ENCODE measurements around the gene TAX1BP3.

Gene TAX1BP3

DNA sequence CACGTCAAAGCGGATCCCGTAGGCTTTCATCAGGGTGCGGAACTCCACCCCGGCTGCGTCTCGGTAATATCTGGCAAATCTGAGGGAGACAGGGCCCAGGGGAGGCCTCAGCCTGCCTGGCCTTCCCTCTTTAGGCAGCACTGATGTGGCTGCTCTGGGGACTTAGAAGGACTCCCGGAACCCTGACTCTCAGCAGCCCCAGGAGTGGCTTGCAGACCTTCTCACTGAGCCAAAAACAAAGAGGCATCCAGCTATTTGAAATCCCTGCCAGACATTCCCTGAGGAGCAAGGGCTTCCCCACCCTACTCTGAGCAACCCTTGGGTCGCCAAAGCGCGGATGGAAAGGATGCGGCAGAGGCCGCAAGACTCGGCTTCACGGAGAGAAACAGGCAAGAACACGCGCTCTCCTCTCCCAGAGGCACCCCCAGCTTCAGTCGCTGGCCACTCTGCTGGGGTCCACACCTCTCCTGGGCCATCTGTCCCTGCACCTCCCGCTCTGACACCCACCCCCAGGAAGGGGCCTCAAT lies 19.7 kb upstream of the TAX1BP3 start:
- no peak for DNase-seq

DNA sequence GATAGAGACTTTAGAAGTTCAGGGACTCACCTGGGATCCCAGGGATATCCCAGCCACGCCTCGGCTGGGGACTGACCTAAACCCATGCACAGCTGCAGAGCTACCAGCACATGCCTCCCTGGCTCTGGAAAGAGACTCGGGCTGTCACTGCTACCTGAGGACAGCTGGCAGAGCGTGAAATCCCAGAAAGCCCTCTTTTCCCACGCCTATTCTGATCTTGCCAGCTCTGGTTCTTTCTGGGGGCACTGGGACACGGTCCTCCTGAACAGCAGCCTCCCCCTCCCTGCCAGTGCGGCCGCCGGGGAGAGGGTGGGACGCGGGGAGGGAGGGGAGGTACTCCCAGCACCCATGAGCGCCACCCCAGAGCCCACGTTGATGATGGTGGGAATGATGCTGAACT lies 16.8 kb upstream of the TAX1BP3 start:
- no peak for DNase-seq

DNA sequence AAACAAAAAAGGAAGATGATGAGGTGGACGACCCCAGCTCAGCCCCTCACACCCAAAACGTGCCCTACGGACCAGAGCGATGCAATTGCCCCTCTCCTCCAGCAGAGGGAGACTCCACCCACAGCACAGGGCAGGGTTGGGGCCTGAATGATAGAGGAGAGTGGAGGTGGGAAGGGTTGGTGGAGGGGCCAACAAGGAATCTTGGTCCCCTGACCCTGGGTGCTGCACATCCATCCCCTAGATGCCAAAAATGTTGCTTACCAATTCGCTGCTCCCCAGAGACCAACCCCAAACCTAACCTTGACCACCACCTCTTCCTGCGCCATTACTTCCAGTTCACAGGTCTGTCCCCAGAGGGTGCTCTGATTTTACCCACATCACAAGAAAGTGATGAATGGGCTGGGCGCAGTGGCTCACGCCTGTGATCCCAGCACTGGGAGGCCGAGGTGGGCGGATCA lies 14.7 kb upstream of the TAX1BP3 start:
- DNase-seq, result peak; percentile 22

DNA sequence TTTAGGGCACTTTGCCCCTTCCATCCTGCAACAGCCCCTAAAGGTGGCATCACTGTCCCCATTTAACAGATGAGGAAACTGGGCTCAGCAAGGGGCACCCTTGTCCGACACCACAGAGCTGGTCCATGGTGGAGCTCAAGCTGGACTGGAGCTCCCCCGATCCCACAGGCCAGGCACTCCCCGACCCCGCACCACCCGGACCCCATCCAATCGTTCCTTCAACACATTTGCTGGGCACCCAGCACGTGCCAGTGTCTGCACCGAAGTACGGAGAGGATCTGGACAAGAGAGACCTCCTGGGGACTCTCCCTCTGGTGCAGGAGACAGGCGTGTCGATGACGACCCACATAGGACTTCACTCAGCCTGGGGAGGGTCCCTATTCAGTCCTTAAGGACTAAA lies 13.7 kb upstream of the TAX1BP3 start:
- DNase-seq, result no peak

DNA sequence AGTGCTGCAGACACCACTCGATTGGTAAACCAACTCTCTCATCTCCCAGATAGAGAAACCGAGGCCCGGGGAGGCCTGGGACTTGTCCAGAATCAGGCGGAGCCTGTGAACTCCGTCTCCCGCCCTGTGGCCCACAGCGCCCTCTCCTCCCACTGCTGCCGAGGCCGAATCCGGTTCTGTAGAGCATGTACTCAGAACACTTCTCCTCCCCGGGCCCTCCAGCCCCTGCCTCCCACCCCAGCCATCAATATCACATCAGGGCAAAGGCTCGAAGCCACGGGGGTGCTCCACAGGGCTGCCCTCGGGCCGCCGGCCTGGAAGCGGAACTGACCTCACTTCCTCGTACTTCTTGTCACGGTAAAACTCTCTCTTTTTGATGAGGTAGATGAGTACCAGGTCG lies 13.2 kb upstream of the TAX1BP3 start:
- DNase-seq, result no peak

DNA sequence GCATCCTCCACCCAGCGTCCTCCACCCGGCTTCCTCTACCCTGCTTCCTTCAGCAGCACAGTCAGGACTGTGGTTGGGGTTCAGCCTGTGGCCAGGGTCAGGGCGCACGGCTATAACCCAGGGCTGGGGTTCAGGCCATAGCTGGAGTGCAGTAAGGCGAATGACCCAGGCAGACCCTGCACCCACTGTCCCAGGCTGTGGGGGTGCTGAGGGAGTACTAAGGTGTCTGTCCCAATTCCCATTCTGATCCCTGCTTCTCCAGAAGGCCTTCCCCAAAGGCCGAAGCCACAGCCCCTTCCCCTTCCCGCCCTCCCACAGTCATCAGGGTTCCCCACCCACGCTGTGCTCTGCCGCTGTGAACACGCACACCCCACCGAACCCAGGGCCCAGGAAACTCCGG lies 12.7 kb upstream of the TAX1BP3 start:
- no peak for DNase-seq

DNA sequence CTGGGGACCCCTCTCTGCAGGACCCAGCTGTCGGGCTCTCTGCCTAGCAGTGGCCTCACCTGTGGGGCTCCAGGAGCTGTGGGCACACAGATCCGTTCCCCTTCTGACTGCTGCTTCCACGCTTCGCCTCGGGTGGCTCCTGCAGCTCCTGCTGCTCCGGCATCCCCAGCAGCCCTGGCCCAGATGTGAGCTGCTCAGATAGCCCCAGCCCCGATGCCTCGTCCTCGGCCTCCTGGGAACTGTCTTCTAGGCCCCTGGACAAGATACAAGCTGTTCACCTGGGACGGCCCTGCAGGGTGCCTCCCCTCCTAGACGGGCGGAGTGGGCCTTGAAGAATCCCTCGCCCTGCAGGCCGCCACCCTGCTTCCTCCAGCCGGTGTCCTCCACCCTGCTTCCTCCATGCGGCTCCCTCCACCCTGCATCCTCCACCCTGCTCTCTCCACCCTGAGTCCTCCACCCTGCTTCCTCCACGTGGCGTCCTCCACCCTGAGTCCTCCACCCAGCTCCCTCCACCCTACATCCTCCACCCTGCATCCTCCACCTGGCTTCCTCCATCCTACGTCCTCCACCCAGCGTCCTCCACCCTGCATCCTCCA lies 11.3 kb upstream of the TAX1BP3 start:
- no peak for DNase-seq

DNA sequence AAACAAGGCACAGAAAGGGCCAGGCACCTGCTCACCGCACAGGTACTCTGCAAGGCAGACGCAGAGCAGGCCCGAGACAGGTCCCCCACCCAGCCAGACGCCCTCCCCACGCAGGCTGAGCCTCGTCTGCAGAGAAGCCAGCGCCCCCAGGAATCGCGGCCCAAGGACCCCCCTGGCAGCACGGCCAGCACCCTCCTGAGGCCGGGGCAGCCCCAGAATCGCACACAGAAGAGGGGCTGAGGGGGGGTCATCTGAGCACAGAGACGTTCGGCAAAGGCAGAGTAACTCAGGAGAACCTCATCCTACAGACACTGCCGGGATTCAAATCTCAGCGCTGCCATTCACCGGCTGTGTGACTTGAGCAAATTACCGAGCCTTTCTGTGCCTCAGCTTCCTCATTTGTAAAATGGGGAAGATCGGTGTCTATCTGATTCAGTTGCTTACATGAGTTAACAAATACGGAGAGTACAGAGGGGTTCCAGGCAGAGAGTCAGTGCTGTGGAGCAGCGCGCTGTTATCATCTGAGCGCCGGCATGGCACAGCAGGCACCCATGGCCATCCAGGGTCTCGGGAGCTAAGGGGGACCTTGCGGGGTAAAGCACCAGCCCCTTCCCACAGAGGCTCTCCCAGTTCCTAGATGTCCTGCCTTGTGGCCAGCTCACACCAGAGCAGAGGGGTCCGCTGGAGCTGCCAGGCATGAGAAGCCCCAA lies 10.6 kb upstream of the TAX1BP3 start:
- no peak for DNase-seq

DNA sequence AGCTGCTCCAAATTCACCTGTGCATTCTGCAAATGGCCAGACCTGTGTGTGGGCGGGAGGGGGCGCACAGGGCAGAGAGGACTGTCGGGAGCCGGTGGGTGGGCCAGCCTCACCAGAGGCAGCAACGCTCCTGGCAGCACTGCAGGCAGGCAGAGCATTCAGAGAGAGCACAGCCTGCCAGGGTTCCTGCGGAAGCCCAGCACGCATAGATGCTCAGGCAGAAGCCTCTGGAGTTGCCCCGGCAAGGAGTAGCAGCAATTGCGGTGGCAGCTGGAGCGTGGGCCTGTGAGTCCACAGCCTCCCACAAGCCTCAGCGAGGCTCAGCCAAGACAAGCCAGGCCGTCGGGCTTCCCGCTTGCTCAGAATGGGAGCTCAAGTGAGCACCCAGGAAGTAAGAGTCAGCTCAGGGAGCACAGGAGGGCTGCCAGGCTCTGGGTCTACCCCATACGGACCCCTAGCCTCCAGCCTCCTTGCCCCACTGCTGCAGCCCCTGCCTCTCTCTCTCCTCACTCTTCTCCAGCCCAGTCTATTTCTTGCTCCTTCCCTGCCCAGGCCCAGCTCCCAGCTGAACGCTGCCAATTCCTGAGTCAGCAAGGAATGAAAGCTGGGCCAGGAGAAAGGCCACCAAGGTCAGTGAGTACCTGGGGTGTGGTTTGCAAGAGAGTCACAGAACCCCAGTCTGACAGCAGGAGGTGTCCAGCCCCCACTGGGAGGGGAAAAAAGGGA lies 9.9 kb upstream of the TAX1BP3 start:
- DNase-seq, result no peak

DNA sequence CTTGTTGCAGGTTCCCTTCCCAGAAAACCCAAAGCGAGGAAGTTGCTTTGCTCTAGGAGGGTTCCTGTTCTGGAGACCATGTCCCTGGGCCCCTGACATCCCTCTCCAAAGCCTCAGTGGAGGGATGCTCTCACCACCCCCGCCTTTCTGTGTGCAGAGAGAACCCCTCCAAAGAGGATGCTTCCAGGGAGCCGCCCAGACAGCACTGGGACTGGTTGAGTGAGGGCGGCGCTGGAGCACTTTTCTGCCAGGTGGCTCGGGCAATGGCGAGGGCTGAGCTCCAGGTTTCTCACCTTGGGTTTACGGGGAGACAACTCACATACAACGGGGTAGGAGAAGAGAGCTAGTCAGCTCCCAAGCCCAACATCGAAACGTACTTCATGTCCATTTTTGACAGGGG lies 7.5 kb upstream of the TAX1BP3 start:
- no peak for DNase-seq

DNA sequence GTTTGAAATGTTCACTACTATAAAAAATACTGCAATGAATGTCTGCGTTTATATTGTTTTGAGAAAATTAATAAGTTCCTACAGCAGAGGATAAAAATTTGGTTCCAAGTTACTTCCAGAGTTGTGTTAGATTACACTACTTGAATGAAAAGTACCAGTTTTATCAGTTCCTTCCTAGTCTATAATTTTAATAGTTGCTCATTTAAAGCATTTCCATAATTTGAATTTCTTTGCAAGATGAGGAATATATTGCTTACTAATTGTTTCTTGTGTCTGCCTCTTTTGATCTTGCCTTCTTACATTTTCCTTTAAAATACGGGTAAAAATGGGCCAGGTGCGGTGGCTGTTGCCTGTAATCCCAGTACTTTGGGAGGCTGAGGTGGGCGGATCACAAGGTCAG lies 4.2 kb upstream of the TAX1BP3 start:
- DNase-seq, result no peak

DNA sequence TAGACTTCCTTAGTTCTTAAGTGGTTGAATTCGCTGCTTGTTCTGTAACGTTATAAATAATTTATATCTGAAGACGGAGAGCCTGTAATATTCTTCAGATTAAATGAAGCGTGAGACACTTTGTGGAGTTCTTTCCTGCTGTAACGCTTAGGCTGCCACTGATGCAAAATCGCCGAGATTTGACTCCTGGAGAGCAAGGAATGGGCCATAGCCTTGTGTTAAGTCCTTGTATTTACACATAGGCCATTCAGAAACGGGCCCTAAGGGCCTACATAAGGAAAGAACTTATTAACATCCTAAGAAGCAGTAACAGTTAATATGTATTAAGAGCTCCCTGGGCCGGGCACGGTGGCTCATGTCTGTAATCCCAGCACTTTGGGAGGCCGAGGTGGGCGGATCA lies 1.2 kb upstream of the TAX1BP3 start:
- DNase-seq, result no peak

DNA sequence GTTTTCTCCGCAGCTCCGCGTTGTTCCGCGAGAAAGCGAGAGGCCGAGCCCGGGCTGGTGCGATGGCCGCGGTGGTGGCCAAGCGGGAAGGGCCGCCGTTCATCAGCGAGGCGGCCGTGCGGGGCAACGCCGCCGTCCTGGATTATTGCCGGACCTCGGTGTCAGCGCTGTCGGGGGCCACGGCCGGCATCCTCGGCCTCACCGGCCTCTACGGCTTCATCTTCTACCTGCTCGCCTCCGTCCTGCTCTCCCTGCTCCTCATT lies 638 bp upstream of the TAX1BP3 start:
- DNase-seq, result no peak

DNA sequence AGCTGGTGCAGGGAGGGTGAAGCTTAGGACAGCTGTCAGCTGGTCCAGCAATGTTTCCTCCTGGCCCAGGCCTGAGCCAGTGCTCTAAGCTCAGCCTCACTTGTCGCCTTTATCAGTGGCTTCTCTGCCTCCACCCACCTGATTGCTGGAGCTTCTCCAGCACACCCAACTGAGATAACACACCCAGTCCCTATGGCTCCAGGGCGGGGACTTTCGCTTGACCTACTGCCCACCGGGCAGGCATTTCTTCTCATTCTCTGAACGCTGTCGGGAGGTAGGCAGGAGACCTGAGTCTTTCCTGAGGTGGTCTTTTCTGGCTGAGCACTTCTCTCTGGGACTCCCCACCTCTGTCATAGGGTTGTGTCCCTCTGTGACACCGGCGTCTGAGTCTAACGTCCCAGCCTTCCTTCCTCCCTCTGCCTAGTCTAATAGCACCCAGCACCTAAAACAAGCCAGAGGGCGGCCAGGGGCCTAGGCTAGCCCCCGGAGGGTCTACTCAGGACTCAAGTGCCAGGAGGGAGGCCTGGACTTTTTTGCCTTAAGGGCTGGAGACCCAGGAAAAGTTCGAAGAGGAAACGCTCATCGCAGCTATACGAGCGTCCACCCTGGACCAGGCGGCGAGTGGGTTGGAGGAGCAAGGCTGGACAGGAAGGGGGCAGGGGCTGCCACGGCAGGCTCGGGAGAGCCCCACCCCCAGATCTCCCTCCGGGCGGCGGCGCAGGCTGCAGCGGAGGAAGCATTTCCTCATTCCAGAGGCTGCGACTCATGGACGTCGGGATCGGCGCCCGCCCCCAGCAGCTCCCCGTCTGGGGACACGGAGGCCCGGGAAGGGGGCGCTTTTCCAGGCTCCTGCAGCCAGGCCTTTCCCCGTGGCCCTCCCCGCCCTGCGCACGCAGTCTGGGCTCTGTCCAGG lies 756 bp downstream of the TAX1BP3 start:
- peak; percentile 23 for DNase-seq

DNA sequence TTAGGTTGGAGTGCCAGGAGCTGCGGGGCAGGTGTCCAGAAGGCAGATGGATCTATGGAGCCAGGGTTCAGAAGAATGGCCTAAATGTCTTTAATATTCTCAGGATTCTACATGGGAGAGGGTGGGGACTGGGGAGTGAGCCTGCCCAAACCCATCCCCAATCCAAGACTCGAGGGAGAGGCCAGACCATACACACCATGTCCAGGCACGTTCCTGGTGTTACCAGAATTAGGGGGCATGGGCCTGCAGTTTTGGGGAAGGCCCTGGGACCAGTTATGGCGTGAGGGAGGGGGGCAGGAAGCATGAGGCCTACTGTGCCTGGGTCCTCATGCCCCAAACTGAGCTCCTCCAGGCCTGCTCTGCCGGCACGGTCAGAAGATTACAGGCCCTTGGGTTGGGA lies 1.9 kb downstream of the TAX1BP3 start:
- DNase-seq, result no peak

DNA sequence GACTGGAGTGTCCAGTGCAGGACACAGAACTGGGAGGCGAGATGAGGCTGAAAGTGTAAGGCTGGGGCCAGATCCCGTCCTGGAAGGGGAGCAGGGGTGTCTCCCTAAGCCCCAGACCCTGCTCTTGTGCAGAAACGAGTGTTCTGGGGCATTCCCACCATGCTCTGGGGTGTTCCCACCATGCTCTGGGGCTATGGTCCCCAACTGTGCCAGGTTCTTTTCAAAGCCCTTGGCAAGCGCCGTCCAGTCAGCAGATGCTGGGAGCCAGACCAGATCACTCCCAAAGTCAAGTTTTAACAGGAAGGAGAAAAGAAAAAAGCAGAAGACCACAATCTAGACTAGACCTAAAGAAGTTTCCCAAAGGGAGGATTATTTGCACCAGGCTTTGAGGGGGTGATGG lies 2.5 kb downstream of the TAX1BP3 start:
- no peak for DNase-seq

DNA sequence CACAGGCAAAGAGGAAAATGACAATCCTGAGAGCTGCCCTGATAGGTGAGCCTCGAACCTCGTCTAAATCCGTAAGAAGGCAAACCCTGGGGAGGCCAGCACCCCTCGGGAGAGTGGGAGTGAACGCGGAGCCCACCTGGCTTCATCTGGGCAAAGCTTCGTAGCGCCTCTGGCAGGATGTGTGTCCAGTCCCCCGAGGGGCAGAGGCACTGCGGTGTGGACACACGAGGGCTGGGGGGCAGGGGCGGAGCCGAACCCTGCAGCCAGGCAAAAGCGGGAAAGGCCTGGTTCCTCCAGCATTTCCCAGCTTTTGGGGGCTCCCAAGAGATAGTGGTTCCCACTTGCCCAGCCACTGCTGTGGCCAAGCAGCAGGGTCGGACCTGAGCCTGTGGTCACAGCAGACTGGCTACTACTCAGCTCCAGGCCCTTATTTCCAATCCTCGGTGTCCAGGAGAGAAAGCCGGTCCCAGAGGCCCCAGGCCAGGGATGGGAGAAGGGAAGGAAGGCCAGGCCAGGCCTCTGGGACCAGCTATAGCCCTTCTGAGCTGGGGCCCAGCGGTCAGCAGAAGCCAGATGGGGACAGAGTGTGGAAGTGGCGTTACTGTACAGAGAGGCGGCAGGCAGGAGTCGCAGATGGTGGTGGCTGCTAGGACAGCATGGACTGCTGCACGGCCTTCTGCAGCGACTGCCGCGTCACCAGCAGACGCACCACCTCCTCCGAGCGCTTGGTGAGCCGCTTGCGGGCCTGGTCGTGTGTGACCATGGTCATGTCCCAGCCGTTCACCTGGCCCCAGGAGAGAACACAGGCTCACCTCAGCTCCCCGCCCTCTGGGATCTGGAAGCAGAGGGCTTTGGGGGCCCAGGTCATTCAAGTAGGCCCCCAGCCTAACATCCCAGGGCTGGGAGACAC lies 5.0 kb downstream of the TAX1BP3 start:
- no peak for DNase-seq

DNA sequence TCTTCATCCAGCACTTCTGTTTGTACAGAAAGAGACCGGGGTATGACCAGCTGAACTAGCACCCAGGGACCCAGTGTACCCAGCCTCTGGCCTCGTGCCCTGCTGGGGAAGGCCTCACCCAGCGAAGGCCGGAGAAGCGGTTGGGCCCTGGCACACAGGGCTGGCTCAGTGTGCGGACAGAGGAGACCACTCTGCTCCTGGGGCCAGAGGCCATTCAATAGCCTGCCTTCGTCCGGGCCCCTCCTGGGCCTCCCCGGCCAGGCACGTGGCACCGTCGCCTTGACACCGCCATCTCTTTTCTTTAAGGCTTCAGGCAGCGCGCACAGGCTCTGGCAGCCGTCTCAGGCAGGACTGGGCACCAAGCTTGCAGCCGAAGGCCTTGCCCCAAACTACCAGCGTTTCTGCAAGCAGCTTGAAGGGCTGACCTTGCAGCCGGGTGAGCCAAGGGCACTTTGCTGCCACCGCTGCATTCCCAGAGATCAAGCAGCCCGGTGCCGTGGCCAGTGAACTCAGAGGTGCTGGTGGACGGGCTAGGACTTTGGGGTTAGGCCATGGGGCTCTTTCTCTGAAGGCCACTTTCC lies 8.0 kb downstream of the TAX1BP3 start:
- DNase-seq, result no peak

DNA sequence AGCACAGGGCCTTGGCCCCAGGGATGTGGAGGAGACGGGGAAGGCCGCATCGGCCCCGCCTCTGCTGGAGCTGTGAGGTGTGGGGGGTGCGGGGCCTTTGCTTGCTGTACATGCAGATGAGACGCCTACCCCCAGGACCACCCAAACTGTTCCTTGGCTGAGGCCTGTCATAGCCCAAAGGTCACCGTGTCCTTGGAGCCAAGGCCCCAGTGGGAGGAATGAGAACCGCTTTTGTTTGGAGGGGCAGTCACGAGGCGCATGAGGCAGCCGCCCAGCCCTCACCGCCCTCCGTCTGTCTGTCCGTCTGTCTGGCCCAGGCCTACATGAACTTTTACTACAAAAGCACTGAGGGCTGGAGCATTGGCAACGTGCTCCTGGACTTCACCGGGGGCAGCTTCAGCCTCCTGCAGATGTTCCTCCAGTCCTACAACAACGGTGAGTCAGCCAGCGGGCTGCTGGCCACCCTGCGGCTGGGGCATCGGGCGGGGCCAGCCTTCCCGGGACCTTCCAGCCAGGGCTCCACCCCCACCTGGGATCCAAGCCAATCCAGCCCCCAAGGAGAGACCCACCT lies 8.8 kb downstream of the TAX1BP3 start:
- DNase-seq, result no peak

DNA sequence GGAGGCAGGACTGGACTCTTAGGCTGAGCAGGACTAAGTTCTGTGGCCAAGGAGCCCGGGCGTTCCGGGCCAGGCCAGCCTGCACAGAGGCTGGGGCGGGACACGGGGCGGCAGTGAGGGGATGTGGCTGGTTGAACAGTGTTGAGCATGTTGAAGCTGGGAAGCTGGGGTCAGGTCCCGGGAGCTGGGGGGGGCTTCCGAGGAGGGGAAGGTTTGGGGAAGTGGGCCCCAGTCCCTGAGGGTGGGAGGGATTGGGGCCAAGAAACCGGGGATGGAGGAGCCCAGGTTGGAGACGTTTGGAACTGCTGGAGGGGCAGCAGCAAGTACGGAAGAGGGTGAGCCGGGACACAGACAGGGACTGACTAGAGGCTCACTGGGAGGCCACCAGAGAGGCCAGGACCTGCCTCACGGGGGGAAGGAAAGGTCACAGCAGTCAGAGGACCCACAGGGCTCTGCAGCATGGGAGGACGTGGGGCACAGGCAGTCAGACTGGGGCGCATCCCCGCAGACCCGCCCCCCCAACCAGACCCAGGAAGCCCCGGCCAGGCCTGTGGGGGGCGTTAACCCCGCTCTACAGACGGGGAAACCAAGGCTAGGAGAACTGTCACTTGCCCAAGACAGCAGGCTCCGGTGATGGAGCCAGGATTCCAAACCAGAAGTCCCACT lies 9.5 kb downstream of the TAX1BP3 start:
- no peak for DNase-seq
